MM.1S (cell line): ENCODE results near the gene OTOA.
"Not testable (repeated sequence)": the region's sequence is repeated elsewhere in the genome, so short reads cannot be mapped to it uniquely, and the experiment has no call there.

Experiments used
- CTCF ChIP-seq: fragments of 300-600 bp; sonication (generic); IDR thresholded peaks from 2 replicates; pipeline ENCODE4 v1.5.1; 2016; ENCODE audit warnings: antibody characterized with exemption, low read length, mixed read lengths
- EZH2 ChIP-seq: fragments of 300-600 bp; sonication (generic); optimal IDR thresholded peaks from 2 replicates; pipeline ENCODE3; 2017; ENCODE audit warnings: low read depth, mild to moderate bottlenecking, antibody characterized with exemption, low read length, mixed read lengths

- not testable (repeated sequence) for TF ChIP-seq CTCF, EZH2
Measured at GRCh38 chr16:21631376-21631775, 32.4 kb upstream of the OTOA start.
